Effector memory CD8-positive, alpha-beta T cell (primary cell): ENCODE data around the gene ITPR3.
A peak's percentile ranks its signal among the peaks of the same experiment; 100 is the strongest.

Experiments
- ATAC-seq: fragments of 150-1000 bp; cut with Tn5 transposase; replicated peaks from 2 replicates; pipeline ENCODE4 v1.10.0; 2021; ENCODE audit warnings: mild to moderate bottlenecking, moderate library complexity
- DNase-seq, 3 experiments: peaks; one replicate each; pipeline ENCODE4 v3.0.0; 2021
- H3K27ac Mint-ChIP-seq, 2 donors: one replicate each; pipeline ENCODE4 v1.8.0; 2022; ENCODE audit warnings: mild to moderate bottlenecking in 2 of 2, mixed read lengths in 2 of 2, moderate library complexity in 2 of 2
- H3K27me3 Mint-ChIP-seq, 2 donors: one replicate each; pipeline ENCODE4 v1.8.0; 2022; ENCODE audit warnings: mixed read lengths in 2 of 2
- H3K36me3 Mint-ChIP-seq: one replicate; pipeline ENCODE4 v1.8.0; 2022; ENCODE audit warnings: mild to moderate bottlenecking, moderate library complexity, mixed read lengths; ENCODE audit not compliant: insufficient read depth
- H3K4me1 Mint-ChIP-seq, 2 donors: one replicate each; pipeline ENCODE4 v1.8.0; 2022; ENCODE audit warnings: low read depth in 2 of 2, mixed read lengths in 2 of 2
- H3K4me3 Mint-ChIP-seq, 2 donors: one replicate each; pipeline ENCODE4 v1.8.0; 2022; ENCODE audit warnings: mild to moderate bottlenecking in 2 of 2, mixed read lengths in 2 of 2, moderate library complexity in 2 of 2
- H3K9me3 Mint-ChIP-seq, 2 donors: one replicate each; pipeline ENCODE4 v1.8.0; 2022; ENCODE audit warnings: mixed read lengths in 2 of 2

The ITPR3 gene

DNA sequence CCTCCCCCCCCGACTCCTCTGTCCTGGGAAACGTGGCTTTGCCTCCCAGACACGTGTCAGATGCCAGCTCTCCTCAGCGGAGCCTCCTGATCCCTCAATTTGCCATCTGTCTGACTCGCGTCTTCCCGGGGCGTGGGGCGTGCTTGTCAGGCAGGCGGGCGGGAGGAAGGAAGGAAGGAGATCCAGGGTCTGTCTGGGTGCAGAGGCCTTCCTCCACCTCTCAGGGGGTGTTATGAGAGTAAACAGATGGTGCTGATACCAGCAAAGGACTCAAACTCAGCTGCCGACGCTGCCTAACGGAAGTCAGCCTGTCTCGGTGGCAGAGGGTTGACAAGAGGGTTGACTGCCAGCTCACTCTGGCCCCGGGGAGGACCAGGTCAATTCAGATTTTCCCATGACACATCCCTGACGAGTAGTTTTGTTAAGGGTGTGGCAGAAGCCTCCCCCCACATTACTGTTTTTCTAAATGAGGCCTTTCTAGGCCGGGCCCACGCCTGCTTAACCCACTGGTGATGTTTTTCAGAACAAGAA, 73.3 kb downstream of the ITPR3 start:
- Mint-ChIP-seq H3K36me3 (peaks cover 27% of the 10 kb centered on the region), H3K9me3 (no peaks in the 10 kb centered on the region), H3K27ac (peak overlapping the region; percentile 97 to 98), H3K4me3 (peak overlapping the region; percentile 49 to 59), H3K27me3 (no peaks in the 10 kb centered on the region), H3K4me1 (peaks cover 28 to 60% of the 10 kb centered on the region in 2 donors)
- ATAC-seq, result peak; percentile 63
- peak; percentile 31 to 48 (median 45) for DNase-seq

DNA sequence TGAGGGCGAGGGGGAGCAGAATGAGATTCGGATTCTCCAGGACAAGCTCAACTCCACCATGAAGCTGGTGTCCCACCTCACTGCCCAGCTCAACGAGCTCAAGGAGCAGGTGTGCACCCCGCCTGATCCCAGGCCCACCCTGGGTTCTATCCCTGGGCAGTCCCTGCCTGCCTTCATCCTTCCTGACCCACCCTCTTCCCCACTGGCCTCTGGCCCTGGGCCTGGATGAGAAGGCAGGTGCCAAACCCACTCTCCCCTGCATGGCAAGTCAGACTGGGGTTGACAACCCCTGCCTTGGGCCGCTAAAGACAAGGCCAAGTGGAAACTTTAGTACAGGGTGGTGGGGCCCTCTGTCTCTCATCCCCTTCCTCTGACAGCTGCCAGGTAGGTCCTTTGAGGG, 73.9 kb downstream of the ITPR3 start:
- peaks cover 27% of the 10 kb centered on the region for H3K36me3 Mint-ChIP-seq
- H3K9me3 Mint-ChIP-seq, result no peaks in the 10 kb centered on the region
- H3K27me3 Mint-ChIP-seq, result no peaks in the 10 kb centered on the region
- ATAC-seq, result no peak
- H3K4me1 Mint-ChIP-seq, result peaks cover 27 to 60% of the 10 kb centered on the region in 2 donors
- peak overlapping the region; percentile 97 to 98 for H3K27ac Mint-ChIP-seq
- DNase-seq, result no peak
- peak overlapping the region in 1 of 2 donors; percentile 59 for H3K4me3 Mint-ChIP-seq

DNA sequence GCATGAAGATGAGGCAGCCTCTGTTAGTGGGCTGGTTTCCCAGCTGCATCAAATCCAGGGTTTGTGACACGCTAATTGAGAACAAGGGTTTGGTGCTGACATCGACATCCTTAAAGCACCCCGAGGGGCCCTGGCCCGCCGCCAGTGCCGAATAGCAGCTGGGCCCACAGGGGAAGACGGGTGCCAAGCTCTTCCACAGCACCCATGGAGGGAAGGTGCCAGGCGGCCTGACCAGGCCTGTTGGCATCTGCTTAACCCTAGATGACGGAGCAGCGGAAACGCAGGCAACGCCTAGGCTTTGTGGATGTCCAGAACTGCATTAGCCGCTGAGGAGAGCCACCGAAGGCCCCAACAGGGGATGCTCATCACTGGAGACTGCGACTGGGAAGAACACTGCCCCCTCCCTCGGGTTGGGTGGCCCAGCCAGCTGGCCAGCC, 74.3 kb downstream of the ITPR3 start:
- Mint-ChIP-seq H3K4me1 (peaks cover 27 to 65% of the 10 kb centered on the region in 2 donors), H3K36me3 (peaks cover 23% of the 10 kb centered on the region), H3K27ac (peak overlapping the region; percentile 97 to 98), H3K9me3 (no peaks in the 10 kb centered on the region), H3K4me3 (peak overlapping the region in 1 of 2 donors; percentile 74), H3K27me3 (no peaks in the 10 kb centered on the region)
- ATAC-seq, result no peak
- DNase-seq, result no peak

DNA sequence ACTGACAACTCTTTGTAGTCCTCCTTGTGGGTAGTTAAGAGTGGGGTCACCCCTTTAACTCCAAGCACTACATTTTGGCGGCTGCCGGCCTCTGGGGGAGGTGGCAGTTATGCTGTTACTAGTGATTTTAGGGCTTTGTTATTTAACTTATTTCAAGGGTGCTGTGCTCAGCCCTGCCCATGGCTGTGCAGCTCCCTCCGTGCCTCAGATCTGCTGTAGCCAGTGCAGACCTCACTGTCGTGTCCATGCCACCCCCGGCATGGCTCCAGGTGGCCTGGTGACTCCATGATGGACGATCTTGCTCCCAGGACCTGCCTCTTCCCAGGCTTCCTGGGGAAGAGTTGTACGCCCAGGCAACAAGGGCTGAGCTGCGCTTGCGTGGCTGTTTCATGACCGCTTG, 75.0 kb downstream of the ITPR3 start:
- Mint-ChIP-seq H3K27ac (peak overlapping the region; percentile 94 to 98), H3K9me3 (no peaks in the 10 kb centered on the region), H3K27me3 (no peaks in the 10 kb centered on the region), H3K36me3 (peaks cover 18% of the 10 kb centered on the region), H3K4me3 (peak overlapping the region in 1 of 2 donors; percentile 74), H3K4me1 (peaks cover 27 to 64% of the 10 kb centered on the region in 2 donors)
- no peak for ATAC-seq
- no peak for DNase-seq

DNA sequence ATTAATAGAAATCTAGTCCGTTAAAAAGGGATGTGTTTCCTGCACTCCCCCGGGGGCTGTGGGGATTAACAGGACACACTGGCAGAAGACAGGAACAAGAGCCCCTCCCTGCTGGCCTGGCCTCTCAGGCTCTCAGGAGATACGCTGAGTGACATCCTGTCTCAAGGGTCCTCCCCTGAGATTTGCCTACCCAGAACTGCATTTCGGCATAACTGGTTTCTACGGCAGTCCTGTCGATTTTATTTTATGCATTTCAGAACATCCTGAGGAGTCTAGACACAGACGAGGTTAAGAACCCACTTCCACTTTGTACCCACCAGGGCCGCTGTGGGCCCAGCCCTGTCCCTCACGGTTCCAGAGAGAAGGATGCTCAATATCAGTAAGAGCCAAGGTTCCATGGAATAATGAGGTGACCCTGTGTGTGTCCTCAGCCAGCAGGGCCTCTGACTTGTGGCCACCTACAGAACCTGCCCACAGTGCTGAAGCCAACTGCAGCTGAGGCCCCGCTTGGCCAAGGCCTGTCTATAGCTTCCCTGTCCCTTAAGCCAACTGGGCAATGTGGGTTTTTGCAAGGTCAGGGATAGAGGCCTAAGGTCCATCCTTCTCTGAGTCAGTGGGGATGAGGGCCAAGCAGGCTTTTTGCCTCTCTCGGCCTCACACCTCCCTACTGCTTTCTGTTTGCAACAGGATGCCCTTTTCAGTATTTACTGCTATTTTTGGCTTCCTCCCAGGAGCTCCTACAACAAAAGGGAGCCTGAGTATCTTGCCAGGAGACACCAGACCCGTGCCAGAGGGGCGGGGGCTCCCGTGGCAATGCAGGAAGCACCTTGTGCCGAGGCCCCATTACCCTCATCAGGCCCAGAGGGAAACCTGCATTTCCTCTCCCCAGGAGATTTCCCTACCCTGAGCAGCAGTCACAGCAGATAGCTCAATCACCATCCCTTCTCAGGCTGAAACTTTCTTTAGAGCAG, 75.7 kb downstream of the ITPR3 start:
- Mint-ChIP-seq H3K9me3 (no peaks in the 10 kb centered on the region), H3K27me3 (no peaks in the 10 kb centered on the region), H3K4me3 (peak overlapping the region; percentile 33 to 74), H3K4me1 (peaks cover 27 to 60% of the 10 kb centered on the region in 2 donors), H3K36me3 (peaks cover 18% of the 10 kb centered on the region), H3K27ac (peak overlapping the region; percentile 94 to 98)
- DNase-seq, result peak in 2 of 3 experiments; percentile 23
- ATAC-seq, result peak; percentile 31

DNA sequence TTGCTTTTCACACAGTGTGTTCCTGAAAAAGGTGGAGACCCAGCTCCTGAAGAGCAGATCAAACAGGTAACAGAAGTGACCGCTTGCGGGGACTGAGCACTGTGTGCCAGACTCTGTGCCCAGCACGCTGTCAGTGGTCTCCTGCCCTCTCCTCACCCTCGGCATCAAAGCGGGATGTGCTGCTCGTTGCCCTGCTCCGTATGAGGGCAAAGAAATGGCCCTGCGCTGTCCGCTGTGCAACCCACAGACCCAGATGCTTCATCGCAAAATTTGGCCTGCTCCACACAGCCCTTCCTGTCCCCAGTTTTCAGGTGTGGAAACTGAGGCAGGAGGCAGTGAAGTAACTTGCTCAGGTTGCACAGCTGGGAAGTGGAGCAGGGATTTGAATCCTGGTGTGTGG, 76.7 kb downstream of the ITPR3 start:
- H3K4me1 Mint-ChIP-seq, result peaks cover 21 to 50% of the 10 kb centered on the region in 2 donors
- H3K27me3 Mint-ChIP-seq, result no peaks in the 10 kb centered on the region
- DNase-seq (no peak), ATAC-seq (no peak)
- peak overlapping the region in 1 of 2 donors; percentile 74 for H3K4me3 Mint-ChIP-seq
- peaks cover 17% of the 10 kb centered on the region for H3K36me3 Mint-ChIP-seq
- H3K9me3 Mint-ChIP-seq, result no peaks in the 10 kb centered on the region
- peak overlapping the region; percentile 94 to 98 for H3K27ac Mint-ChIP-seq

DNA sequence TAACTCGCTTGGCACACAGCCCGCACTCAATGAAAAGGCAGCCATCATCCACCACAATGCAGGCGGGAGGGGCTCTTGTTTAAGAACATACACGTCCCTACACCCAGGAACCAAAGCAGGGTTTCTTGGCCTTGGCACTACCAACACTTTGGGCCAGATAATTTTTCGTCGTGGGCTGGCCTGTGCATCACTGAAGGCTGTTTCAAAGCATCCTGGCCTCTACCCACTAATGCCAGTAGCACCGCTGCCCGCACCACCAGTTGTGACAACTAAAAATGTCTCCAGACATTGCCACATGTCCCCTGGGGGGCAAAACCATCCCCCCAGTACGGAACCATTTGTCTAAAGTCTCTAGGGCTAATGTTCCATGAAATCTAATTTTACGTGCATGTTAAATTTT, 77.4 kb downstream of the ITPR3 start:
- Mint-ChIP-seq H3K4me3 (no peak overlapping the region), H3K27ac (peak overlapping the region in 1 of 2 donors; percentile 94), H3K27me3 (no peaks in the 10 kb centered on the region), H3K36me3 (peaks cover 13% of the 10 kb centered on the region), H3K9me3 (no peaks in the 10 kb centered on the region), H3K4me1 (peaks cover 17 to 44% of the 10 kb centered on the region in 2 donors)
- DNase-seq, result no peak
- ATAC-seq, result no peak

DNA sequence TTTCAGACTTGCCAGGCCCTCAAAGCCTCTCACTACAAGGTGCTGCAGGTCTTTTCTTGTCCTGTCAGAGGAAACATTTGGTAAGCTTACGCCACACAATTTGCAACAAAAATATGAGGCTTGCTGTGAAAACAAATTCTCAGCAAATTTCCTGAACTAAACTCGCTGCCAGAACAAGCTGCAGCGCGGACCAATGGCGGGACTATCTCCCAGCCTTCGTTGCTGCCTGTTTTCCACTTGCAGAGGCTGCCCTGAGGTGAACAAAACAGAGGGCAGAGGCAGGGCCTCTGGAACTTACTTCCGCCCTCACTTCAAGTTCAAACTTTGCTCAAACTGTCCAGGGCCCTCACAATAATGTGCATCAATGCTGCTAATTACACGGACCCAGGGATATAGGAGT, 78.0 kb downstream of the ITPR3 start:
- Mint-ChIP-seq H3K27me3 (no peaks in the 10 kb centered on the region), H3K36me3 (peaks cover 7% of the 10 kb centered on the region), H3K9me3 (no peaks in the 10 kb centered on the region)

DNA sequence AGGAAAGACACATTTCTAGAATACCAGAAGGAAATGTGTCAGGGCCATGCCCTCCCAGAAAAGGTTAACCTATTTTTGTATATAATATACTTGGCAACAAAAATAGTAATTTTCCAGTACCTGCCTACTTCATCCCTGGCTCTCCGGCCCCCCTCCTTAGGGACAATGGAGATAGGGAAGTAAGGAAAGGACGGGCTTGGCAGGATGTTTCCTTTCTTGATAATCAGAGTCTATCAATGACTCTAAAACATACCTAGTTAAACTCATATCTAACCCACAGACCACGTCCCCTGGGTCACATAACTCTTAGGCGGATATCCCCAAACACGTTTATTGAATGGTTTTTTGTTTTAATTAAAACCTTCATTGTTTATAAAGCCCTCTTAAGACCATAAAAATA, 78.6 kb downstream of the ITPR3 start:
- ATAC-seq, result no peak
- Mint-ChIP-seq H3K4me1 (peaks cover 8 to 33% of the 10 kb centered on the region in 2 donors), H3K27ac (peak overlapping the region; percentile 74 to 86)

More for the DNA sequence above, 78.0 kb downstream of the ITPR3 start:
- no peak for DNase-seq
- no peak overlapping the region for H3K4me3 Mint-ChIP-seq
- H3K4me1 Mint-ChIP-seq, result peaks cover 14 to 39% of the 10 kb centered on the region in 2 donors
- no peak for ATAC-seq
- H3K27ac Mint-ChIP-seq, result peak overlapping the region; percentile 74 to 94

DNA sequence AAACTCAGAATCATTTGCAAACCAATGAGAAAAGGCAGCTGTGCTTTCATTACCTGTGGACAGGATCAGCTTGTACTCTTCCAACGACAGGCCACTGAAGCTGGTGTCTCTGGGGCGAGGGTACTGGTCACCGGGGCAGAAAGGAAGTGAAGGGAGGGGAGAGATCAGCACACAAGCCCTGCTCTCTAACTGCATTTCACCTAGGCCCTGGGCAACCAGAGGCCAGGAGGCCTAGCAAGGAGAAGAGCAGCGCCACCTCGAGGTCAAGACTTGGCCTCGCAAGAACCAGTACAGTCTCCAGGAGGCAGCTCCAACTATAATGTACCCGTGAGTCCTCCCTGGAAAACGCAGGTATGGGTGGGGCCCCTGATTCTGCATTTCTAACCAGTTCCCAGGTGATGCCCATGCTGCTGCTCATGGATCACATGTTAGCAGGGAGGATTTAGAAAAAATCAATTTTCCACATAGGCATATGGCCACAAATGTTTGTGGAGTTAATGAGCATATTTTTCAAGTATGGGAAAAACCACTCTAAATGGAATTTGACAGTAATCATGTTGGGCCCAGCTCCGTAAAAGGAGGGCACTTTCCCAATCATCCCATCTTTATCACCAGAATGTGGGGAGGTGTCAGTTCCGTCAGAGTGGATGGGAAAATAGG, 79.4 kb downstream of the ITPR3 start:
- H3K27ac Mint-ChIP-seq, result peak overlapping the region; percentile 74 to 86
- H3K9me3 Mint-ChIP-seq, result no peaks in the 10 kb centered on the region
- H3K36me3 Mint-ChIP-seq, result peaks cover 7% of the 10 kb centered on the region
- ATAC-seq (peak; percentile 73), DNase-seq (peak; percentile 57 to 70 (median 65))
- peaks cover 7 to 29% of the 10 kb centered on the region in 2 donors for H3K4me1 Mint-ChIP-seq
- no peak overlapping the region for H3K4me3 Mint-ChIP-seq
- no peaks in the 10 kb centered on the region for H3K27me3 Mint-ChIP-seq

More for the DNA sequence above, 78.6 kb downstream of the ITPR3 start:
- H3K9me3 Mint-ChIP-seq, result no peaks in the 10 kb centered on the region
- no peak for DNase-seq
- H3K36me3 Mint-ChIP-seq, result peaks cover 4% of the 10 kb centered on the region
- no peaks in the 10 kb centered on the region for H3K27me3 Mint-ChIP-seq
- H3K4me3 Mint-ChIP-seq, result no peak overlapping the region

DNA sequence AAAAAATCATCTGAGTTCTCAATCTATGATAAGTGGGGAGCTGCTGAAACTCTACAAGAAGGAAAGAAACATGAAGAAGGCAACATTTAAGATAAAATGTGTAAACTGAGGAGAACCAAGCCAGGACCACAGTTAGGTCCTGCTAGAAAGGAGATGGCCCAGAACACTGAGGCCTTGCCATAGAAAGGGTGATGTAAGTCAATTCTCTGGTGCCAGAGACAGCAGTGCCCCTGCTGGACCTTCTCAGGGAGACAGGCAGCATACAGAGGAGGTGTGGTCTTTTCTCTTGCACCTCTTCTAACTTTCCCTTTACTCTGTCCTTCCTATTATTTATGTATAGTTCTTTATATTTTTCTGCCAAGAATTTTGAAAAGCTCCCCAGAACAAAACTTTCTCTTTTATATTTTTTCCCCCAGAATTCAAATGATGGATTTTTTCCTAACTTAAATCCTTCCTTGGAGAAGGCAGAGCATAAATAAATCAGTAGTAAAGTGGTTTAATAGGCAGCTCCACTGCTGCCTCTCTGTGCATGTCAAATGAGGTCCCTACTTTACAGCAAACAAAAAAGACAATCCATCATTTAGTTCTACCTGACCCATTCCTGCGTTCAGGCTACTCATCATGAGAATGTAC, 81.3 kb downstream of the ITPR3 start:
- Mint-ChIP-seq H3K9me3 (no peaks in the 10 kb centered on the region), H3K27ac (peak overlapping the region in 1 of 2 donors; percentile 16), H3K27me3 (no peaks in the 10 kb centered on the region), H3K4me1 (peaks cover 7 to 12% of the 10 kb centered on the region in 2 donors), H3K36me3 (peaks cover 7% of the 10 kb centered on the region), H3K4me3 (no peak overlapping the region)
- peak; percentile 69 for ATAC-seq
- peak in 1 of 3 experiments; percentile 12 for DNase-seq

DNA sequence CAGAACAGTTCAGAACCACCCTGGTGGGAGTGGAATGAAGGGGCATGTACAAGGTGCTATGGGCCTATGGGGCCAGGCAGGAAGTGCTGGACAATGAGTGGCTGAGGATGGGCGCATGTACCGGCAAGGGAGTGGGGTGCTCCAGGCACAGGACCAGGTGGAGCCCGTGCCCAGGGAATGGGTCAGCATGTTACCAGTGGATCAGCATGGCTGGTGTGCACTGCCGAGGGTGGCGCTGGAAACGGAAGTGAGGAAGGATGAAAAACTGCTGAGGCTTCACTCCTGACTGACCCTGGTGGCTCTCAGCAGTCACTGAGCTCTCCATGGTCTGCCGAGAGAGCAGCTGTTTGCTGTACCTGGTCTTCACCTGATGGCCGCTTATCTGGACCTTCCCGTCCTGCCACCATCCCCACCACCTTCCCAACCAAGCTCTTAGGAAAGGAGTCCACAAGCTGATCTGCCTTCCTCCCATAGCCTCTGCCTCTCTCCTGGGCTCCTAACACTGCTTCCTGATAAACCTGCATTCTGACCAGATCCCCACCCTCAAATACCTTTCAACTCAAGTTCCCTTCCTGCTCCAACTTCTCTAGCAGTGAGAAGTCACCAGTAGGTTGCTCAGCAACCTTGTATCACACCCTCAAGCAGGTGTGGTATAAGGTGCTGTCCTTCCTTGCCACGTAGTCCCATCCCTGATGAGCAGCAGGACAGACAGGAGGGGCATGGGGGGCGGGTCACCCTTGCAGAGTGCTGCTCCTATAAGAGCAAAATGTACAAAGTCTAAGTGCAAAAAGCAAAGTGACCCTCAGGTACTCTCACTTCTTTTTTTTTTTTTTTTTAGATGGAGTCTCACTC, 83.3 kb downstream of the ITPR3 start:
- H3K36me3 Mint-ChIP-seq, result peaks cover 4% of the 10 kb centered on the region
- H3K27me3 Mint-ChIP-seq, result no peaks in the 10 kb centered on the region
- H3K27ac Mint-ChIP-seq, result no peak overlapping the region
- no peaks in the 10 kb centered on the region for H3K9me3 Mint-ChIP-seq
- no peak overlapping the region for H3K4me3 Mint-ChIP-seq
- peaks cover 12% of the 10 kb centered on the region in 2 donors for H3K4me1 Mint-ChIP-seq
- DNase-seq (no peak), ATAC-seq (no peak)
